Neural progenitor cell (in vitro differentiated cells): ENCODE measurements around the gene ZBTB12. TPM values are rescaled to one million over a fixed set of nuclear protein-coding genes. Genes with fewer than 3 reads are reported as not detected.

Experiments
- DNase-seq: peaks from one replicate; pipeline ENCODE4 v3.0.0-alpha.2; 2016; ENCODE audit warnings: low spot score
- H2AFZ ChIP-seq: fragments of 200-600 bp; sonication (generic); replicated peaks from 2 replicates; pipeline ENCODE4 v1.6.1; 2016; ENCODE audit warnings: antibody characterized with exemption
- H3F3A ChIP-seq: fragments of 200-600 bp; sonication (generic); 2 replicates; pipeline ENCODE4 v1.6.1; 2016; ENCODE audit warnings: antibody characterized with exemption, low read depth
- H3K27ac ChIP-seq: fragments of 200-600 bp; sonication (generic); 2 replicates; pipeline ENCODE4 v1.5.1; 2016; ENCODE audit warnings: mild to moderate bottlenecking
- H3K27me3 ChIP-seq: fragments of 200-600 bp; sonication (generic); 2 replicates; pipeline ENCODE4 v1.6.1; 2016; ENCODE audit warnings: mild to moderate bottlenecking, moderate library complexity
- H3K36me3 ChIP-seq: fragments of 200-600 bp; sonication (generic); 2 replicates; pipeline ENCODE4 v1.5.1; 2016
- H3K4me1 ChIP-seq: fragments of 200-600 bp; sonication (generic); 2 replicates; pipeline ENCODE4 v1.6.1; 2016; ENCODE audit warnings: mixed run types
- H3K4me2 ChIP-seq: fragments of 200-600 bp; sonication (generic); 2 replicates; pipeline ENCODE4 v1.6.1; 2016
- H3K4me3 ChIP-seq: fragments of 200-600 bp; sonication (generic); 2 replicates; pipeline ENCODE4 v1.5.1; 2016
- H3K79me2 ChIP-seq: fragments of 200-600 bp; sonication (generic); 2 replicates; pipeline ENCODE4 v1.6.1; 2016; ENCODE audit warnings: low read depth
- H3K9ac ChIP-seq: fragments of 200-600 bp; sonication (generic); 2 replicates; pipeline ENCODE4 v1.6.1; 2016
- H3K9me3 ChIP-seq: fragments of 200-600 bp; sonication (generic); 2 replicates; pipeline ENCODE4 v1.5.1; 2016; ENCODE audit warnings: low read depth
- H4K20me1 ChIP-seq: fragments of 200-600 bp; sonication (generic); 2 replicates; pipeline ENCODE4 v1.6.1; 2016; ENCODE audit warnings: low read depth
- H3K27ac Mint-ChIP-seq: 3 replicates; pipeline ENCODE4 v1.8.0; 2021; ENCODE audit warnings: mixed read lengths
- H3K27me3 Mint-ChIP-seq: 2 replicates; pipeline ENCODE4 v1.8.0; 2022; ENCODE audit warnings: low read depth, mild to moderate bottlenecking, inconsistent platforms, moderate library complexity, mixed read lengths; ENCODE audit not compliant: insufficient read depth
- H3K36me3 Mint-ChIP-seq: 3 replicates; pipeline ENCODE4 v1.8.0; 2021; ENCODE audit warnings: mixed read lengths
- H3K4me1 Mint-ChIP-seq: 3 replicates; pipeline ENCODE4 v1.8.0; 2021; ENCODE audit warnings: mixed read lengths
- H3K4me3 Mint-ChIP-seq: 3 replicates; pipeline ENCODE4 v1.8.0; 2021; ENCODE audit warnings: mild to moderate bottlenecking, moderate library complexity, mixed read lengths
- H3K9me3 Mint-ChIP-seq: 3 replicates; pipeline ENCODE4 v1.8.0; 2020; ENCODE audit warnings: mixed read lengths
- CTCF ChIP-seq: fragments of 200-600 bp; sonication (generic); IDR thresholded peaks from 2 replicates; pipeline ENCODE4 v1.5.1; 2017; ENCODE audit warnings: antibody characterized with exemption, mild to moderate bottlenecking
- EZH2 ChIP-seq: fragments of 200-600 bp; sonication (generic); IDR thresholded peaks from 2 replicates; pipeline ENCODE4 v1.6.1; 2017; ENCODE audit warnings: antibody characterized with exemption, mild to moderate bottlenecking, moderate library complexity
- EZH2phosphoT487 ChIP-seq: fragments of 200-600 bp; sonication (generic); IDR thresholded peaks from 2 replicates; pipeline ENCODE4 v1.6.1; 2017; ENCODE audit warnings: antibody characterized with exemption
- total RNA-seq: library from RNA; depleted of rRNA; stranded (reverse); fragments of >200 nt; gene quantifications from 2 replicates; pipeline ENCODE4 v1.2.3, GENCODE V29; 2015; ENCODE audit warnings: low replicate concordance

Gene ZBTB12
- total RNA-seq, 1 donor from 2014 or later: 8.4 TPM

GRCh38 chr6:31918069-31918720 lies 16.3 kb upstream of the ZBTB12 start:
- Histone ChIP-seq H3K9me3 (no peaks in the 10 kb centered on the region), H3K9ac (no peak overlapping the region), H3K27me3 (no peaks in the 10 kb centered on the region), H3F3A (no peaks in the 10 kb centered on the region), H3K4me2 (no peak overlapping the region), H3K79me2 (no peaks in the 10 kb centered on the region), H4K20me1 (no peaks in the 10 kb centered on the region), H3K4me3 (no peak overlapping the region), H3K4me1 (no peaks in the 10 kb centered on the region), H2AFZ (no peak overlapping the region), H3K36me3 (no peaks in the 10 kb centered on the region), H3K27ac (no peak overlapping the region)
- Mint-ChIP-seq H3K4me1 (peaks cover 2% of the 10 kb centered on the region), H3K27me3 (peaks cover 2% of the 10 kb centered on the region), H3K9me3 (no peaks in the 10 kb centered on the region), H3K4me3 (no peak overlapping the region), H3K36me3 (no peaks in the 10 kb centered on the region), H3K27ac (no peak overlapping the region)
- no peak for DNase-seq
- TF ChIP-seq EZH2phosphoT487 (no peak), EZH2 (no peak), CTCF (no peak)

- no peak overlapping the region for H3K4me3 Mint-ChIP-seq
Observed at GRCh38 chr6:31915756-31916155, 13.9 kb upstream of the ZBTB12 start.

GRCh38 chr6:31915351-31915750 lies 13.5 kb upstream of the ZBTB12 start:
- no peak overlapping the region for H3K4me2 ChIP-seq
- H3K27ac Mint-ChIP-seq: no peak overlapping the region
- no peak for DNase-seq
- no peaks in the 10 kb centered on the region for H3K9me3 ChIP-seq
- H3K9ac ChIP-seq: no peak overlapping the region
- no peak overlapping the region for H3K4me3 Mint-ChIP-seq
- no peaks in the 10 kb centered on the region for H3K79me2 ChIP-seq
- H3K36me3 ChIP-seq: no peaks in the 10 kb centered on the region
- no peaks in the 10 kb centered on the region for H3K4me1 ChIP-seq
- peaks cover 2% of the 10 kb centered on the region for H3K27me3 Mint-ChIP-seq
- TF ChIP-seq EZH2phosphoT487: no peak
- TF ChIP-seq CTCF: no peak
- TF ChIP-seq EZH2: no peak
- H3K9me3 Mint-ChIP-seq: no peaks in the 10 kb centered on the region
- H3K27me3 ChIP-seq: no peaks in the 10 kb centered on the region
- no peak overlapping the region for H3K4me3 ChIP-seq
- H3F3A ChIP-seq: no peaks in the 10 kb centered on the region
- peaks cover 8% of the 10 kb centered on the region for H3K4me1 Mint-ChIP-seq
- H3K36me3 Mint-ChIP-seq: no peaks in the 10 kb centered on the region
- H2AFZ ChIP-seq: no peak overlapping the region
- no peak overlapping the region for H3K27ac ChIP-seq
- no peaks in the 10 kb centered on the region for H4K20me1 ChIP-seq

More at GRCh38 chr6:31915756-31916155, 13.9 kb upstream of the ZBTB12 start:
- no peak for TF ChIP-seq EZH2phosphoT487
- no peak for TF ChIP-seq CTCF
- no peak for TF ChIP-seq EZH2
- Histone ChIP-seq H3K4me1 (no peaks in the 10 kb centered on the region), H3K4me3 (no peak overlapping the region), H4K20me1 (no peaks in the 10 kb centered on the region), H3K9me3 (no peaks in the 10 kb centered on the region), H3K4me2 (no peak overlapping the region), H2AFZ (no peak overlapping the region), H3K36me3 (no peaks in the 10 kb centered on the region), H3K27me3 (no peaks in the 10 kb centered on the region), H3K27ac (no peak overlapping the region), H3F3A (no peaks in the 10 kb centered on the region), H3K79me2 (no peaks in the 10 kb centered on the region), H3K9ac (no peak overlapping the region)
- Mint-ChIP-seq H3K36me3 (no peaks in the 10 kb centered on the region), H3K4me1 (peaks cover 8% of the 10 kb centered on the region), H3K27me3 (peaks cover 2% of the 10 kb centered on the region), H3K27ac (no peak overlapping the region), H3K9me3 (no peaks in the 10 kb centered on the region)
- DNase-seq: no peak
